SKM-1 (cell line): ENCODE data around the gene PRSS50.

ENCODE experiments used
- DNase-seq: peaks from one replicate; lab custom pipeline; 2025; ENCODE audit not compliant: unreplicated experiment; lab: John Stamatoyannopoulos, UW

Gene PRSS50

DNA sequence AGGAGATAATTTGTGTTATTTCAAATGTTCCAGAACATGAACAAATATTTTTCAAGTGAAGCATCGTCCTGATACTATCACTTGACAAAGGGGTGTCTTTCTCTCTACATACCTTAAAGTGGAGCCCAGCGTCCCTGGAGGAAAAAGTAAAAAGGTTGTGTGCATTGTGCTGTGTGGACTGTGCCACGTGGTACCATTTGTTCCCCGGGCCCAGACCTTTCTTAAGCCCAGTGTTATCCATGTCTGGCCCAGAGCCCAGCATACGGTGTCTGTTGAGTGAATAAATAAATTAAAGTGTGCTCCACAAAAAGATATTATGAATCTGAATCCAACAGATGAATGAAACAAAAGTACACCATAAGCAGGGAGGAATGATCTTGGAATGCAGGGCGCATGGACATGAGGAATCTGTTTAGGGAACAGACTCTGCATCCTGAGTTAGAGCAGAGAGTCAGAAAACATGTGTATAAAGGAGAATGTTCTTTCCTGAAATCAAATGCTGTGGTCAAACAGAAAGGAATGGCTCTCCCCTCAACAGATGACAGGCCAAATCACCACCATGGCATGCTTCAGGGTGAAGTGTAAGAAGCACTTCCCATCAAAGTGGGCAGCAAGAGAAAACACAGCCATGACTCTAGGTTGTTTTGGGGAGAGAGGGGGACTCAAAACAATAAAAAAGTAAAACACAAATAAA, 8.1 kb upstream of the PRSS50 start:
- no peak for DNase-seq

DNA sequence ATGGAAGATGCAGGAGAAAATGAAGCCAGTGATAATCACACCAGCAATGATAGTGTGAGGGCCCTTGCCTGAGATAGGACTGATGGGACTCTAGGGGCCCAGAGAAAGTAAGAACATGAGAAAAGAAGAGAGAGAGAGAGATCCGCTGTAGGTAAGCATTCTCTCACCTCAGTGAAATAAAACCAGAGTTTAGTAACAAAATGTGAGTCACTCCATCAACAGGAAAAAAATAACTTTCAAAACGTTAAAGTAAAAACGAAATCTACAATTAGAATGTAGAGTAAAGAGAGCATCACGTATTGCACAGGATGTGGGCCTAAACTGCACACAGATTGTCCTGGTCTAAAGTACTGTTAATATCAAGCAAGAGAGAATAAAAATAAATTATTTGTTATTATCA, 6.8 kb upstream of the PRSS50 start:
- no peak for DNase-seq

DNA sequence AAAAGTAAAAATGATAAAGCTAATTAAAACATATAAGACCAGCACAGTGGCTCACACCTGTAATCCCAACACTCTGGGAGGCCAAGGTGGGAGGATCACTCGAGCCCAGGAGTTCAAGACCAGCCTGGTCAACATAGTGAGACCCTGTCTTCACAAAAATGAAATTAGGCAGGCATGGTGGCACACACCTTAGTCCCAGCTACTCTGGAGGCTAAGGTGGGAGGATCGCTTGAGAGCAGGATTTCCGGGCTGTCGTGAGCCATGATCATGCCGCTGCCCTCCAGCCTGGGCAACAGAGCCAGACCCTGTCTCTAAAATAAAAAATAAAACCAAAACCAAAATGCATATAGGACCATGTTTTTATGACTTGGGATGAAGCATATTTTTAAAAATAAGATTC, 4.8 kb upstream of the PRSS50 start:
- no peak for DNase-seq

DNA sequence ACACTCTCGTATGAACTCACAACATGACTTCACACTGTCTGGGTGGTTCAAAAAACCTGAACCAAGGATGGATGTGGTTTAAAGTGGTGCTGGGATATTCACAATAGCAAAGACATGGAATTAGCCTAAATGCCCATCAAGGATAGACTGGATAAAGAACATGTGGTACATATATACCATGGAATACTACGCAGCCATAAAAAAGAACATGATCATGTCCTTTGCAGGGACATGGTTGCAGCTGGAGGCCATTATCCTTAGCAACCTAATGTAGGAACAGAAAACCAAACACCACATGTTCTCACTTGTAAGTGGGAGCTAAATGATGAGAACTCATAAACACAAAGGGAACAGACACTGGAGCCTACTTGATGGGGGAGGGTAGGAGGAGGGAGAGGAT, 3.3 kb upstream of the PRSS50 start:
- no peak for DNase-seq

DNA sequence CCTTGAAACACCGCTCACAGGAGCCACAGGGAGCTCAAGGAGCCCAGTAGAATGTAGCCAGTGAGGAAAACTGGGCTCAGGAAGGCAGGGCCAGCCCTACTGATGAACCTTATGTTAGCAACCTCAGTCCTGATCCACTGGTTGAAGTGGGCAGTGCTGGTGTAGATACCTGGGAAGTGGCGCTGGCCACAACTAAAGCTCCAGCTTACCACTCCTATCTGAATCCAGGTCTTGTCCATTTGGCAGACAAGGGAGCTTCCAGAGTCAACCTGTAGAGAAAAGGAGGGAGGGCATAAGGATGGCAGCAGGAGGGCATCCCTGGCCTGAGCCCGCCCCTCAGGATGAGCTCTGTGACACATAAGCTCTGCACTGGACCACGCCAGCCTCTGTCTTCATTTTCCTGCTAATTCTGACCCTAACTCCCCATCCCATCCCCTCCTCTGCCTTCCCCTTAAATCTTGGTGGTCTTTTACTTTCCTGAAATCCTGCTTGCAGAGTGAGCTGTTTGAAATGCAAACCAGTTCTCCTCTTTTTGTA, 2.1 kb upstream of the PRSS50 start:
- DNase-seq = no peak

DNA sequence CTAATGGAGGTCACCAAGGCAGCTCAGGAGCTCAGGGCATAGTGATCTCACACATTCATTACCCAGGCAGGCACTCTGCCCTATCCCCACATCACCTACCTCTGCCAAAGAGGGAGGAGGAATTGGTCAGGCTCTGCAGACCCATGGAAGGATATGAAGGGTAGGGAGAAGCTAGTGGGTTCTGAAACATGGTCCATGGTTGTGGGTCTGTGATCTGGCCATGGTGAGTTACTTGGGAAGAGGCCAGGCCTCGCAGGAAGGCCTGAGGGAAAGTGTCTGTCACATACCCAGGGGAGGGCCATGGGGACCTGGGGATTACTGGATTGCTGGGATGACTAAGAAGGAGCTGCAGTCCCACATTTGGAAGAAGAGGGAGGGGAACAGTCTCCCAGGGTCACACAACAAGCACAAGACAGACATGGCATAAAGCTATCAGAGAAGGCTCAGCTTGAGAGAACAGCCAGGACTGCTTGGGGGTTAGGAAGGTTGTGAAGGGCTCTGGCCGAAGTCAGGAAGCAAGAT, 1.4 kb upstream of the PRSS50 start:
- DNase-seq = no peak

DNA sequence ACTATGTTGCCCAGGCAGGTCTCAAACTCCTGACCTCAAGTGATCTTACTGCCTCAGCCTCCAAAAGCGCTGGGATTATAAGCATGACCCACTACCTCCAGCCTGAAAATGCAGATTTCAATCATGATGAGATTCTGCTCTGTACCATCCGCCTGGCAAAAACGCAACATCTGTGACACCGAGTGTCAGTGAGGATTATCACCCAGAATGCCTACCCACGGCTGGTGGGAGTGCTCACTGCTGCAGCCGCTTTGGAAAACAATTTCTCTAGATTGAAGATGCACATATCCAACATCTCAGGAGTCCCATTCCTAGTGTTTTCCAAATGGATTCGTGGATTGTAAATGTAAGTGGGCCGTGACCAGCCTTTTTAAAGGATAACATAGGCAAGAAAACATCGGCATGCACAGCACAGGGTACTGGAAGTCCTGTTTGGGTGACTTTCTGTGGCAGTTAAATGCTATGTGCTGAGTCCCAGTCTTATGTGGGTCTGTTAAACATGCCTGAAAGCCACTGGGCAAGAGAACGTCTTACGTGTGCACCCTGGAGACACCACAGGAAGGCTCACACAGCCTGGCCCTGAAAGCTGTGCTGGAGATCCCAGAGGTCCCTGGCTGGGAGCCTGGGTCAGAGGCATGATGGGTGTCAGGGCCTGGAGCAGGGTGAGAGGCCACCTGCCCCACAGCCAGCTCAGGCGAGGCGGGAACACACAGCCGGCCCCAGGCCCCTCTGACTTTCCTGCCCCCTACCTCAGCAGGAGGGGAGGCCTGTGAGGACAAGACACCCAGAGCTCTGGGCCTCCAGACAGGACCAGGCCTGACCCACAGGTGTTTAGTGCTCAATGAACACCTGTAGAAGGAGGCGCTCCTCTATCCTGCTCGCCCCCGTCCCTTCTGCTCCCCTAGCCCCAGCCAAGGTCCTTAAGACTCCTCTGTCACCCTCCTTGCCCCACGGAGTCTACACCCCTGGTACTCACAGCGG, 918 bp downstream of the PRSS50 start:
- no peak for DNase-seq

DNA sequence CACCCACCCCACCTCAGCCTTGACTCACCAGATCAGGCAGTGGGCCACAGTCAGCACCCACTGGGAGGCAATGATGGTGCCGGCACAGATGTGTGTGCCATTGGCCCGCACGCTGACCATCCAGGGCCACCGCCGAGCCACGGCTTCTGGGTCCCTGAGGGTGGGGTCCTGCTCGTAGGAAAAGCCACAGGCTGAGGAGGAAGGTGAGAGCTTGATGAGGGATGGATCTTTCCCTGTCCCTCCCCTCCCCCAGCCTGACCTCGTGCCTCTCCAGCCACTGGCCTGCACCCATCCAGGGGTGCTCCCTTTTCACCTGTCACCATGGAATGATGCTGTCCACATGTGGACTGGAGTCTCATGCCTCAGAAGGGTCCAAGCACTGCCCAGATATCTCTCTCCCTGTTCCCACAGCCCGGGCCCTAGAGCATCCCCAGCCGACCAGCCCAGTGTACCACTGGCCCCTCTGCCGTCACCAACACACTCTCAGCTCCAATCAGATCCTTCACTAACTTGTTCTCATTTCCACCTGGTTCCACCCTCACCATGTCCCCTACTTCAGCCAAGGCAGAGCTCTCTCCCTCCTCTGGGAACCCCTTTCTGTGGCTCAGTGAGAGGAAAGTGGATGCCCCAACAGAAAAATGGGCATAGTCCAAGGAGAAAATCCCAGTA, 2.0 kb downstream of the PRSS50 start:
- DNase-seq = no peak

DNA sequence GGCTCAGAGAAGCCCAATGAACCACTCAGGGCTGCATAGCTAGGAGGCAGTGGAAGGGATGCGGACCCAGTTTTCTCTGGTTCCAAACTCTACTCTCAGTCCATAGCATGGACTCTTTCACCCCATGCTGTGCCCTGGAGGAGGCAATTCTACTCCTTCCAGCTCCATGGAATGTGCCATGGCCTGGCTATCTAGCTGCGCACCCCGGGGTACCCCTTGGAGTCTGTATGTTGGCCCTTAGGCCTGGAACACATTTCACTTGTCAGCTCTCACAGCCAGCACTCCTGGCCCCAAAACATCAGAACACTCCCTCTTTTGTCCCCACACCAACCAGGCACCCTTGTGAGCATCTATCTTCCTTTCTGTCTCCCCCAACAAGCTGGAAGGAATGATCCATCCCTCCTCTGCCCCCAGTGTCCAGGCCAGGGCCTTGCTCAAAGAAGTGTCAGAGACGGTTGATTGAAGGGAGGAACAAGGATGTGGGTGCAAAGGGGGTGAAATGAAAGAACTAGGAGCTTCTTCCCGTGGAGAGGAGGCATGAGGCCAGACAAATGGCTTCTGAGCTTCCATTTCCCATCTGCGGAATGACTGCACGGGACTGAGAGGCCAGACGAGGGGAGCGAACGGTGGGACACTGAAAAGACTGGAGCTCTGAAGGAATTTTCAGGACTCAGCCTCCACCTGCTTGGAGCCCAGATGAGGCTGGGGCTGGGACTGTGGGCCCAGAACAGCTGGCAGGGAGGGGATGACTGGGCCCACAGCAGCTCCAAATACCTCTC, 2.8 kb downstream of the PRSS50 start:
- no peak for DNase-seq

DNA sequence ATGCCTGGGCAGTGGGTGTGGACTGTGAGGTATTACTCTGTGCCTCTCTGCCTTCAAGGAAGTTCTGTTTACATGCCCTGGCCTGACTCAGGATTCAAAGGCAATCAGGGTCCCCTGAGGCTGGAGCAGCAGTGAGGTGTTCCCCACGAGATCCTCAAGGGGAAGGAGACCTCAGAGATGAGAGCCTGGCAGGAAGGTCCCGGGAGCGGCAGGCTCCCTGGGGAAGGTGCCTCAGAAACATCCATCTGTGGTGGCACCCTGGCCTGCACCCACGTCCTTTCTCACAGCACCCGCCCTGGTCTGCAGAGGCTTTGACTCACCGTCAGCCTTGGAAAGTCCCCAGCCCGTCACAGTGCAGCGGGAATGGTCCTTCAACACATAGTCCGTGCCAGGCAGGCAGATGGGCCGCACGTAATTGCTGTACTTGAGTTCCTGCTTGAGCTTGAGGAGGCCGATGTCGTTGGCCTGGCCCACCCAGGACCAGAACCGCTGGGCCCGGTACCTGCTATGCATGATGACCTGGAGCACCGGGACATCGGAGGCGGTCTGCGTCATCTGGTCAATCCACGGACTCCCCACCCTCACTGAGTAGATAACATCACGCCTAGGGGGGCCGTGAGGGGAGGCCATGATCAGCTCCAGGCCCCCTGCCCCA, 3.6 kb downstream of the PRSS50 start:
- no peak for DNase-seq

DNA sequence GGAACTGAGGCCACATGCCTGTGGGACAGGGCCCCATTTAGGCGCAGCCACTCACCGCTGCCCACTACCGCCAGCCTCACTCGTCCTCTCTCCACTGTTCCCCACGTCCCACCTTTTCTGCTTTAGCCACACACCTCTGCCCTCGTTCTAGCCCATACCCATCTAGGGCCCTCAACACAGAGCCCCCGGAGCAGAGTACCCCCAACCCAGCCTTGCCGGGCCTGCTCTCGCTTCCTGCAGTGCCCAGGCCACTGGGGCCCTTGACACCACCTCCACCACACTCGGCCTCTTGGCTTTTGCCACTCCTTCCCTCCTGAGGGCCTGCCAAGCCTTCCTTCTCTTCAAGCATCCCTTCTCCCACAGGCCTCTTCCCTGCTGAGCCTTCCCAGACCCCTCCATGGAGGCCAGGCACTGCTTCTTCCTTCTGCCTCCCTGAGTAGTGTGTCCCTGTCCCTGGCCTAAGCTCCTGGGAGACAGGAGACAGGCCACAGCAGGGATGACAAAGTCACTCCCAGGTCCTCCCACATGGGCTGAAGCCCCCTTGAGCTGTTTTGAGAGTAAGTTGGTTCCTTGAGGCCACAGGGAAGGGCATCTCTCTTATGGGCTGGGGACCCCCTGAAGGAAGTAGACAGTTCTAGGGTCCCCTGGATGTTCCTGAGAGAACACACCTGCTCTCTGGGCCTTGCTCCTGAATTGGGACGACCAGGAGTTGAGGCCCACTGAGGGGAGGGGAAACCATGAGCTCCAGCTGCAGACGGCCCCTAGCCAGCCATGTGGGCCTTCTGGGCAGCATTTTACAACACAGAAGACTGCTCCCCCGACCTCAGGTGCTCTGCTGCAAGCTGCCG, 4.4 kb downstream of the PRSS50 start:
- DNase-seq = no peak

DNA sequence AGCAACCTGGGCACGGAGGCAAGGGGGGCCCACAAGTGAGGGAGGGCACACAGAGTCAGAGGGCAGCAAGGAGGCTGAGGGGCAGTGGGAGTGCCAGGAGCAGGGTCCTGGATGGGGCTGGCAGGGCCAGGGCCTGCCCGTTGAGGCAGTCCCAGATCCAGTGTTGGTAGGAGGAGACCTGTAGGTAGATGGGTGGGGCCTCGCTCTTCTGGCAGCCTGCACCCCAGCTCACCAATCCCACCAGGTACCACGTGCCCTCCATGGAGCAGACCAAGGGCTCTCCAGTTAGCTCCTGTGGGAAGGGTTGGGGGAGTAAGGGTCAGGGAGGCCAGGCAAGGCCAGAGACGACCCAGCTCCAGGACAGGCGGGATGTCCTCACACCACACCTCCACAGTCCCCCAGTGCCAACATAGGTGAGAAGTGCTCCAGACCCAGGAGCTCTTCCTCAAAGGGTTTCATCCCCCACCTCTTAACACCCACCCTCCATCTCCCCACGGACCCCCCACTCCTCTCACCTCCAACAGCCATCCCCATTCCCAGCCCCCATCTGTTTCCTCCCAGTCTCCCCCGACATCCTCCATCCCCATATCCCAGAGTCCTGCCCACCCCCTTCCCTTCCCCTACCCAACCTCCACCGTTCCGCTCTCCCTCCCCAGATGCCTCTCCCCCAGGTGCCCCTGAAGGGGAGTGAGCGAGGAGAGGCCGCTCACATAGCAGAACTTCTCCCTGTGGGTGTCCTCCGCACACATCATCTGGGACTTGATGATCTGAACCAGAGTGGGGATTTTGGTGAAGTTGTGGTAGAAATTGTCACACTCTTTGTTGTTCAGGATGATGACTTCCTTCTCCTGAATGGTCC, 5.2 kb downstream of the PRSS50 start:
- DNase-seq = no peak

DNA sequence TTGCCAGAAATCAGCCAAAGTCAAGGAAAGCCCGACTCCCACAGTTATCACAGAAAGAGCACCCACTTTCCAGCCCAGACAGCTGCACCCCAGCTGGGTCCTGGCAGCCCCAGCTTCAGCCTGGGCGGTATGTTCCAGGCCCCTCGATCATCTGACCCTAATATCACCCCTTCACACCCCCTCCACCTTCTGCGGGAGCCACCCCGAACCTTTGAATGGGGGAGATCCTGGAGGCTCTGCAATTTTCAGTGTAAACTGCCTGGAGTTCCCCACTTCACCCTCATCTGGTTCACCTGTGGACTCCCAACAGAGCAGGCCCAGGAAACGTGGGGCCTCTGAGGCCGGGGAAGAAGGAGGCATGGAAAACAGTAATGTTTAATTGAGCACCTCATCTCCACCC, 5.9 kb downstream of the PRSS50 start:
- DNase-seq = no peak

DNA sequence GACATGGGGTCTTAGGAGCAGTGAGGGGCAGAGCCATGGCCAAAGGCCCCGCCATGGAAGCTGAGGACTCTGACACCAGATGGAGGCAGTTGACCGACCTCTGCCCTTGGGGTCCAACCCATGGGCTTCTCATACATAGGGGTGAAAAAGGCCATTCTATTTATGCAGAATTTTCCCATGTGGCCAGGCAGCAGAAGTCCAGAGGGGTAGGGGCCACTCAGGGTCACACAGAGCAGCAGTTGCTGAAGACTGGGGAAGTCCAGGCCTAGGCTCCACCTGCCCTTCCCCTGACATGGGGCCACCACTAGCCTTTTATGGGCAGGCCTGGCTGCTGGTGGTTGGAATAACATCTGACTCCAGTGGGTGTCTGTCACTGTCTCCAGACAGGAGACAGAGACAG, 6.4 kb downstream of the PRSS50 start:
- no peak for DNase-seq

DNA sequence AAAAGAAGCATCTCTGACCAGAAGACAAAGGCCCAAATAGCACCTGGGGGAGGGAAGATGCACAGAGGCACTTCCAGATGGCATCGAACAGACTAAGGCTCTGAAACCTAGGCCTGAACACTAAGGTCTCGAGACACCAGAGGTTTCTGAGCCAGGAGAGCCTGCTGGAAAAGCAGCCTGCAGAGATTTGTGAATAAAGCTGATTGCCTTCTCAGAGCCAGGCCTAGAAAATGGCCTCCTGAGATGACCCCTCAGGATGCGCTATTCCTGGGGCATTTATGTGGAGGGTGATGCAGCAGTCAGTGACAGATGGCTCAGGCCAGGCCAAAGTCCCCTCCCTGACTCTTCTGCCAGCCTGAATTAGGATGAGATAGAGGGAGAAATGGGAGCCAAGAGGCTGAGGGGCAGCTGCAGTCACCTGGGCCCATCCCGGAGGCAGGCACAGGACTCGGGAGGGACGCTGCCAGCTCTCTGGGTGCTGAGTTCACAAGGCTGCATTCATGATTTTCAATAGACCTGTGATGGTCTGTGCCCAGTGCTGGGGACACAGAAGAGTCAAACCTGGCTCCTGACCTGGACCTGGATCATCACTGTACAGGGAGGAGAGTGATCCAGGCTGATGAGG, 6.9 kb downstream of the PRSS50 start:
- DNase-seq = no peak

DNA sequence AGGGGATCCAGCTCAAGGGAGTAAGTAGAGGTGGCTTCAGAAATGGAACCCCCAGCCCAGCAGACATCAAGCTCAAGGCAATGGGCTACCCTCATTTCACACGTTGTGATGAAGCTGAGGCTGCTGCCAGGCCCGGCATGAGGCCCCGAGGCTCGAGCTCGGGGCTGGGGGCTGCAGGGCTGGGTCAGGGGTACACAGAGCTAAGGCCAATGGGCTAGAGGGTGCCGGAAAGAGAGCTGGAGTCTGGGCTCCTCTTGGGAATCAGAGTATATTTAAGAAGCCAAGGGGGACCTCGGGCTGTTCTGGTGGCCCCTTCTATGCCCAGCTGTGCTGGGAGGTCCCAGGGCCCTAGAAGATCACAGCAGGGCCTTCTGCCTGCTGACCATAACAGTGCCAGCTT, 7.4 kb downstream of the PRSS50 start:
- DNase-seq = no peak

DNA sequence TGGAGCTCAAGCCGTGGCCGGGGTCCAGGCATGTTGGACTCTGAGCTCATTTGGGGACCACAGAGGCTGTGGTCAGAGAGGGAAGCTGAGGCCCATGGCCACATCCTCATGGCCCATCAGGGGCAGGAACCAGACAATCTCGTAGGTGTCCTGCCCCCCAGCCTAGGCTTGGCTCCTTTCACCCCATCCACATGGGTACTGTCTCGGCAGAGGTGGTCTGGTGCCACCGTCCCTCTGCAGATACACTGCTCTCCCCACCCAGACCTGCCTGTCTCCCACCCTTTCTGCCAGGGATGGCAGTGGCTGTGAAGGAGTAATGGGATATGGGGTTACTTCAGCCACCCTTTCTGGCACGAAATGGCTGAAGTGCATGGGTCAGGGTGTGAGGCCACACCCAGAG, 7.9 kb downstream of the PRSS50 start:
- DNase-seq = no peak

DNA sequence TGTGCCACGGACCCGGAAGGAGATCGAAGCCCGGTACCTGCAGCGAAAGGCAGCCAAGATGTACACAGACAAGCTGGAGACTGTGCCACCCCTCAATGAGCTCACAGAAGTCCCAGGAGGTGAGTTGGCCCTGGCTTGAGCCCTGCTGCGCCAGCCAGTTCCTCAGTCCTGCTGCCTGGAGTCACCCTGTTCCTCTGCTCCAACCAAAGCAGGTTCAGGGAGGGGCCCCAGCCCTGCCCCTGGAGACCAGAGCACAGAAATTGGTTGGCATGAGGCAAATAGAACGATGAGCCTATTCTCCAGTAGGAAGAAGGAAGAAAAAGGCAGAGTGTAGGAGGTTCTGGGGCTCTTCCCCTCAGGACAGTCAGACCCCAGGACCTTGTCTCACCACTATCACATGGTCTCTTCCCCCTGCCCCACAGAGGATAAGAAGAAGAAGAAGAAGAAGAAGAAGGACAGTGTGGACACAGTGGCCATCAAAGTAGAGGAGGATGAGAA, 8.5 kb downstream of the PRSS50 start:
- DNase-seq = no peak
